RWPE1 (cell line): ENCODE results near the gene C3orf85.

Source experiments
- CTCF ChIA-PET: fragments of 350-600 bp; sonication (Branson Sonifier 250); formaldehyde crosslinking; extraction: SDS; loops from one replicate; lab custom pipeline; 2021; lab: Yijun Ruan, JAX
- POLR2A ChIA-PET: fragments of 400-600 bp; formaldehyde crosslinking; extraction: SDS; loops from one replicate; lab custom pipeline; 2020; ENCODE audit warnings: antibody characterized with exemption; ENCODE audit not compliant: low non-redundant PET; lab: Yijun Ruan, JAX
- DNase-seq: peaks from one replicate; pipeline ENCODE4 v3.0.0; 2012; ENCODE audit warnings: low spot score
- H3K27ac ChIP-seq: fragments of 450-650 bp; 2 replicates; pipeline ENCODE4 v1.5.1; 2017
- TF ChIP-seq, protein P1 (sequence below): fragments of 450-650 bp; conservative IDR thresholded peaks from 2 replicates; pipeline ENCODE4 v1.5.1; 2017; ENCODE audit warnings: low read depth, mild to moderate bottlenecking

C3orf85 gene

GRCh38 chr3:109137761-109138160, 1.2 kb downstream of the C3orf85 start:
- no peak overlapping the region for H3K27ac ChIP-seq
- DNase-seq: no peak
- POLR2A ChIA-PET: no interaction called here
- TF ChIP-seq, protein P1, sequence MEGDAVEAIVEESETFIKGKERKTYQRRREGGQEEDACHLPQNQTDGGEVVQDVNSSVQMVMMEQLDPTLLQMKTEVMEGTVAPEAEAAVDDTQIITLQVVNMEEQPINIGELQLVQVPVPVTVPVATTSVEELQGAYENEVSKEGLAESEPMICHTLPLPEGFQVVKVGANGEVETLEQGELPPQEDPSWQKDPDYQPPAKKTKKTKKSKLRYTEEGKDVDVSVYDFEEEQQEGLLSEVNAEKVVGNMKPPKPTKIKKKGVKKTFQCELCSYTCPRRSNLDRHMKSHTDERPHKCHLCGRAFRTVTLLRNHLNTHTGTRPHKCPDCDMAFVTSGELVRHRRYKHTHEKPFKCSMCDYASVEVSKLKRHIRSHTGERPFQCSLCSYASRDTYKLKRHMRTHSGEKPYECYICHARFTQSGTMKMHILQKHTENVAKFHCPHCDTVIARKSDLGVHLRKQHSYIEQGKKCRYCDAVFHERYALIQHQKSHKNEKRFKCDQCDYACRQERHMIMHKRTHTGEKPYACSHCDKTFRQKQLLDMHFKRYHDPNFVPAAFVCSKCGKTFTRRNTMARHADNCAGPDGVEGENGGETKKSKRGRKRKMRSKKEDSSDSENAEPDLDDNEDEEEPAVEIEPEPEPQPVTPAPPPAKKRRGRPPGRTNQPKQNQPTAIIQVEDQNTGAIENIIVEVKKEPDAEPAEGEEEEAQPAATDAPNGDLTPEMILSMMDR: no peak
- CTCF ChIA-PET: no interaction called here

- TF ChIP-seq, protein P1: no peak
- DNase-seq: no peak
- ChIA-PET CTCF (no interaction called here), POLR2A (no interaction called here)
- H3K27ac ChIP-seq: no peak overlapping the region
These were observed 3.8 kb downstream of the C3orf85 start for GRCh38 chr3:109140318-109140717.

GRCh38 chr3:109143646-109144045, 7.1 kb downstream of the C3orf85 start:
- ChIA-PET POLR2A (no interaction called here), CTCF (no interaction called here)
- TF ChIP-seq, protein P1: no peak
- DNase-seq: no peak
- H3K27ac ChIP-seq: no peak overlapping the region

- no peak for DNase-seq
- ChIA-PET POLR2A (no interaction called here), CTCF (no interaction called here)
- TF ChIP-seq, protein P1: no peak
- H3K27ac ChIP-seq: no peak overlapping the region
These were observed 12.6 kb downstream of the C3orf85 start for GRCh38 chr3:109149078-109149477.

DNA sequence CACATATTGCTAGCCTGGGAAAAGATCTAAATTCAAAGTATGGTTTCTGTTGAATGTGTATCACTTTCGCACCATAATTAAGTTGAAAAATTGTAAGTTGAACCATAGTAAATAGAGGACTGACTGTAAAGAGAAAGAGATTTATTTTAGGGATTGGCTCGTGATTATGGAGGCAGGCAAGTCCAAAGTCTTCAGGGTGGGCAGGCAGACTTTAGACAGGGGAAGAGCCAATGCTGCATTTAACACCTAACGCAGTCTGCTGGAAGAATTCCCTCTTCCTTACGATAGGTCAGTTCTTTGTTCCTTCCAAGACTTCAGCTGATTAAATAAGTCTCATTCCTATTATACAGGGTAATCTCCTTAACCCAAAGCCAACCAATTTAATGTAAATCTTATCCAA, 15.8 kb downstream of the C3orf85 start:
- no peak for DNase-seq
- CTCF ChIA-PET: interaction anchor here (0.6 kb wide), 1 partner anchor 894 kb away, joined by 3 read pairs; no protein-coding TSS in a partner anchor
- POLR2A ChIA-PET: no interaction called here
- TF ChIP-seq, protein P1: no peak
- H3K27ac ChIP-seq: no peak overlapping the region

DNA sequence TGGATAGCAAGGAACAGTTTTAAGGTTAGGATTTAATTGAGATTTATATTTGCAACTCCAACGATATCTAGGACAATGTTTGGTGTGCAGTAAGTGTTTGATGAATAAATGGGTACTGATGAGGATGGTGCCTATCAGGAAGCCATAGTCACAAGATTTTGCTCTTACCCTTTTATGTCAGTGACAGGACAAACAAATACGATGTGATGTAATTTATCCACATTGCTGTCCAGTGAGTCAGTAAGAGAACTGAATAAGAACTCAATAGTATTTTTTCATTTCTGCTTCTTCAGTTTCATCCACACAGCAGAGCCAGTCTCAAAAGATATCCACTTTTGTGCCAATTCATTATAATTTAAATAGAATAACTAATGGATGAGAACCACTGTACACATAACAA, 18.5 kb downstream of the C3orf85 start:
- no peak for DNase-seq
- no peak overlapping the region for H3K27ac ChIP-seq
- TF ChIP-seq, protein P1: no peak
- POLR2A ChIA-PET: no interaction called here
- CTCF ChIA-PET: no interaction called here

GRCh38 chr3:109155828-109156227, 19.3 kb downstream of the C3orf85 start:
- ChIA-PET CTCF (no interaction called here), POLR2A (no interaction called here)
- H3K27ac ChIP-seq: no peak overlapping the region
- DNase-seq: no peak
- TF ChIP-seq, protein P1: no peak
